Esophagus muscularis mucosa (tissue), 4 donors: Measurements from ENCODE around the gene NR2E3. TPM values are rescaled to one million over a fixed set of nuclear protein-coding genes. Genes with fewer than 3 reads are reported as not detected.

Source experiments
- DNase-seq: peaks from one replicate; pipeline ENCODE4 v3.0.0-alpha.2; 2017; ENCODE audit errors: extremely low spot score
- H3K27ac ChIP-seq, 4 donors: fragments of 200-600 bp; sonication (generic); replicated peaks in 1 of 4; 1 replicate in 3 of 4; 2 replicates in 1 of 4; pipeline ENCODE4 v1.5.1; 2016 to 2019; ENCODE audit warnings: mild to moderate bottlenecking in 1 of 4
- H3K27me3 ChIP-seq, 4 donors: fragments of 200-600 bp; sonication (generic); one replicate each; pipeline versions ENCODE4 v1.5.1 to v1.6.0; 2016 to 2019
- H3K36me3 ChIP-seq, 4 donors: fragments of 200-600 bp; sonication (generic); one replicate each; pipeline ENCODE4 v1.5.1; 2016 to 2019
- H3K4me1 ChIP-seq, 4 donors: fragments of 200-600 bp; sonication (generic); one replicate each; pipeline ENCODE4 v1.5.1; 2016 to 2019
- H3K4me3 ChIP-seq, 4 donors: fragments of 200-600 bp; sonication (generic); 1 replicate in 2 of 4; 2 replicates in 2 of 4; pipeline ENCODE4 v1.5.1; 2016 to 2019; ENCODE audit warnings: mild to moderate bottlenecking in 4 of 4, moderate library complexity in 1 of 4
- H3K9me3 ChIP-seq, 4 donors: fragments of 200-600 bp; sonication (generic); 1 replicate in 3 of 4; 2 replicates in 1 of 4; pipeline ENCODE4 v1.5.1; 2016 to 2019
- CTCF ChIP-seq, 3 experiments: fragments of 200-600 bp in 2 of 3; fragments of 450-650 bp in 1 of 3; sonication (generic) in 2 of 3; IDR thresholded peaks; one replicate each; pipeline ENCODE4 v1.5.1; 2017 to 2019; ENCODE audit warnings: antibody characterized with exemption in 3 of 3, mild to moderate bottlenecking in 2 of 3, moderate library complexity in 1 of 3
- EP300 ChIP-seq: sonication (generic); formaldehyde crosslinking; IDR thresholded peaks from one replicate; pipeline ENCODE4 v1.6.1; 2017; ENCODE audit warnings: antibody characterized with exemption
- POLR2A ChIP-seq: fragments of 450-650 bp; IDR thresholded peaks from one replicate; pipeline ENCODE4 v1.6.1; 2017; ENCODE audit warnings: antibody characterized with exemption, moderate library complexity, mild to moderate bottlenecking, low read depth
- POLR2AphosphoS5 ChIP-seq, 2 donors: sonication (generic); formaldehyde crosslinking; IDR thresholded peaks; one replicate each; pipeline ENCODE4 v1.6.1; 2017; ENCODE audit warnings: antibody characterized with exemption in 2 of 2
- WGBS: methylation state at CpG from one replicate; pipeline ENCODE4 v1.1.5; 2018; 5-methylcytosine and 5-hydroxymethylcytosine counted together
- intact Hi-C: fragments of 100-400 bp; cut with DNase I; formaldehyde crosslinking; loops from one replicate; pipeline ENCODE4 v1.15.1; 2023
- total RNA-seq, 4 donors: library from RNA; depleted of rRNA; stranded (reverse); fragments of >200 nt; gene quantifications; one replicate each; pipeline versions ENCODE4 v1.1.0 to v1.2.1, GENCODE V29; 2016

The NR2E3 gene
- total RNA-seq, 4 donors from 2014 or later = not detected

- DNase-seq = no peak
- peaks cover 36 to 72% (median 61%) of the 10 kb centered on the region in 4 donors for H3K36me3 ChIP-seq
- TF ChIP-seq CTCF (IDR thresholded peaks at IDR 0.05) (no peak), POLR2A (no peak), POLR2AphosphoS5 (IDR thresholded peaks at IDR 0.05) (no peak), EP300 (no peak)
- H3K27me3 ChIP-seq = no peaks in the 10 kb centered on the region
- H3K9me3 ChIP-seq = peaks cover 0 to 11% (median 7%) of the 10 kb centered on the region in 4 donors
- WGBS = 85% methylated on average over 3 of the region's 3 CpGs
- no peak overlapping the region for H3K4me3 ChIP-seq
- intact Hi-C loops = no loop called here
- H3K27ac ChIP-seq = no peak overlapping the region
- no peaks in the 10 kb centered on the region for H3K4me1 ChIP-seq
Observed at GRCh38 chr15:71823801-71824200, 13.4 kb downstream of the NR2E3 start.

- intact Hi-C loops = no loop called here
- Histone ChIP-seq H3K27me3 (no peaks in the 10 kb centered on the region), H3K36me3 (peaks cover 47 to 86% (median 74%) of the 10 kb centered on the region in 4 donors), H3K27ac (no peak overlapping the region), H3K4me1 (no peaks in the 10 kb centered on the region), H3K9me3 (peaks cover 0 to 11% (median 7%) of the 10 kb centered on the region in 4 donors), H3K4me3 (no peak overlapping the region)
- WGBS = 89% methylated on average over 4 of the region's 4 CpGs
- TF ChIP-seq POLR2AphosphoS5 (IDR thresholded peaks at IDR 0.05) (no peak), CTCF (IDR thresholded peaks at IDR 0.05) (no peak), POLR2A (no peak), EP300 (no peak)
- DNase-seq = no peak
Observed at GRCh38 chr15:71825021-71825730, 14.8 kb downstream of the NR2E3 start.

- intact Hi-C loops = no loop called here
- Histone ChIP-seq H3K36me3 (peaks cover 47 to 89% (median 74%) of the 10 kb centered on the region in 4 donors), H3K9me3 (peaks cover 0 to 9% (median 4%) of the 10 kb centered on the region in 4 donors), H3K27me3 (no peaks in the 10 kb centered on the region), H3K4me3 (no peak overlapping the region), H3K27ac (no peak overlapping the region), H3K4me1 (no peaks in the 10 kb centered on the region)
- DNase-seq = no peak
- WGBS = 77% methylated on average over 5 of the region's 5 CpGs
- TF ChIP-seq EP300 (no peak), POLR2A (no peak), CTCF (IDR thresholded peaks at IDR 0.05) (no peak), POLR2AphosphoS5 (IDR thresholded peaks at IDR 0.05) (no peak)
Observed at GRCh38 chr15:71826196-71826595, 15.8 kb downstream of the NR2E3 start.

- TF ChIP-seq CTCF (IDR thresholded peaks at IDR 0.05) (no peak), POLR2AphosphoS5 (IDR thresholded peaks at IDR 0.05) (no peak), POLR2A (no peak), EP300 (no peak)
- Histone ChIP-seq H3K36me3 (peaks cover 37 to 55% (median 42%) of the 10 kb centered on the region in 4 donors), H3K4me3 (no peak overlapping the region), H3K4me1 (peaks cover 0 to 10% (median 2%) of the 10 kb centered on the region in 4 donors), H3K27ac (no peak overlapping the region), H3K27me3 (no peaks in the 10 kb centered on the region), H3K9me3 (no peaks in the 10 kb centered on the region)
- 72% methylated on average over 2 of the region's 2 CpGs for WGBS
- DNase-seq = no peak
- intact Hi-C loops = no loop called here
Observed at GRCh38 chr15:71830981-71831380, 20.6 kb downstream of the NR2E3 start.

GRCh38 chr15:71841563-71841962, 31.2 kb downstream of the NR2E3 start:
- Histone ChIP-seq H3K27me3 (no peaks in the 10 kb centered on the region), H3K4me1 (peaks cover 0 to 16% (median 5%) of the 10 kb centered on the region in 4 donors), H3K4me3 (no peak overlapping the region), H3K9me3 (no peaks in the 10 kb centered on the region), H3K36me3 (peaks cover 0 to 57% (median 29%) of the 10 kb centered on the region in 4 donors), H3K27ac (no peak overlapping the region)
- no peak for TF ChIP-seq POLR2A
- no peak for TF ChIP-seq EP300
- no peak for TF ChIP-seq CTCF (IDR thresholded peaks at IDR 0.05)
- no peak for TF ChIP-seq POLR2AphosphoS5 (IDR thresholded peaks at IDR 0.05)
- DNase-seq = no peak
- intact Hi-C loops = no loop called here
- 99% methylated on average over 3 of the region's 3 CpGs for WGBS
